ENCODE data around the gene NBPF1.
"Not testable (repeated sequence)": the region's sequence is repeated elsewhere in the genome, so short reads cannot be mapped to it uniquely, and the experiment has no call there.

NBPF1 gene

GRCh38 chr1:16613185-16614147 lies at the start of gene NBPF1:
Gene NBPF1, minus strand, starts transcription at chr1:16613564.
- peak; percentile 100 for DNase-seq
- no peak for TF ChIP-seq CTCF (IDR thresholded peaks at IDR 0.05)
- Mint-ChIP-seq H3K4me3 (no peak within 1 kb of the TSS), H3K4me1 (no peaks in the 10 kb centered on the region), H3K36me3 (ENCODE audit: low read depth) (no peaks in the 10 kb centered on the region), H3K27ac (no peak within 1 kb of the TSS), H3K27me3 (ENCODE audit: low read depth, poor library complexity) (no peaks in the 10 kb centered on the region), H3K9me3 (no peaks in the 10 kb centered on the region)

DNA sequence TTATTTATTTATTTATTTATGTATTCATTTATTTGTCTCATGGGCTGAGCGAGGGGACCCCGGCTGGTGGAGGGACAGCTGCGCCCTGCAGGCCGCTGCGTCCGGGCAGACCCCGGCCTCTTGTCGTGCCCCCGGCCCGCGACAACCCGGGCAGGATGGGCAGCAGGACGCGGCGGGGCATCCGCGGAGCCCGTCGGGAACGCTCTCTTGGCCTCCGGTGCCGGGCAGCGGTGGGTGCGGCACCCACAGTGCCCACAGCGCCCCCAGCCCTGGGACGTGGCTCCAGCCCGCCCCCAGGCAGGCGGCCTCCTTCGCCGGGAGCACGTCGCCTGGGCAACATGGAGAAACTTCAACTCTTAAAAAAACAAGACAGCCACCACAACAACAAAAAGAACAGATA lies 44.9 kb upstream of the NBPF1 start:
- H3K4me3 Mint-ChIP-seq; H3K36me3 Mint-ChIP-seq (ENCODE audit: low read depth); DNase-seq; H3K9me3 Mint-ChIP-seq; H3K27me3 Mint-ChIP-seq (ENCODE audit: low read depth, poor library complexity); H3K4me1 Mint-ChIP-seq: not testable (repeated sequence)
- H3K27ac Mint-ChIP-seq: peak overlapping the region; percentile 42

- not testable (repeated sequence) for H3K4me1 Mint-ChIP-seq; H3K27ac Mint-ChIP-seq; H3K36me3 Mint-ChIP-seq (ENCODE audit: low read depth); DNase-seq; H3K4me3 Mint-ChIP-seq; H3K27me3 Mint-ChIP-seq (ENCODE audit: low read depth, poor library complexity); H3K9me3 Mint-ChIP-seq
These were observed 43.8 kb upstream of the NBPF1 start for GRCh38 chr1:16656981-16657683.

- not testable (repeated sequence) for H3K4me3 Mint-ChIP-seq; H3K4me1 Mint-ChIP-seq; H3K36me3 Mint-ChIP-seq (ENCODE audit: low read depth); DNase-seq; H3K27ac Mint-ChIP-seq; H3K27me3 Mint-ChIP-seq (ENCODE audit: low read depth, poor library complexity); H3K9me3 Mint-ChIP-seq
These were observed 43.2 kb upstream of the NBPF1 start for GRCh38 chr1:16656574-16656973.

GRCh38 chr1:16651560-16651959 lies 38.2 kb upstream of the NBPF1 start:
- not testable (repeated sequence) for H3K4me3 Mint-ChIP-seq; H3K4me1 Mint-ChIP-seq; H3K27ac Mint-ChIP-seq; H3K36me3 Mint-ChIP-seq (ENCODE audit: low read depth); H3K9me3 Mint-ChIP-seq
- peak; percentile 0 for DNase-seq
- peaks cover 17% of the 10 kb centered on the region for H3K27me3 Mint-ChIP-seq (ENCODE audit: low read depth, poor library complexity)

- not testable (repeated sequence) for H3K36me3 Mint-ChIP-seq (ENCODE audit: low read depth); H3K4me3 Mint-ChIP-seq; H3K4me1 Mint-ChIP-seq; H3K9me3 Mint-ChIP-seq; H3K27ac Mint-ChIP-seq
- DNase-seq: peak; percentile 1
- H3K27me3 Mint-ChIP-seq (ENCODE audit: low read depth, poor library complexity): peaks cover 22% of the 10 kb centered on the region
These were observed 36.6 kb upstream of the NBPF1 start for GRCh38 chr1:16649960-16650359.

GRCh38 chr1:16649390-16649789 lies 36.0 kb upstream of the NBPF1 start:
- peak; percentile 20 for DNase-seq
- H3K4me3 Mint-ChIP-seq; H3K4me1 Mint-ChIP-seq; H3K36me3 Mint-ChIP-seq (ENCODE audit: low read depth); H3K9me3 Mint-ChIP-seq; H3K27ac Mint-ChIP-seq: not testable (repeated sequence)
- H3K27me3 Mint-ChIP-seq (ENCODE audit: low read depth, poor library complexity): peaks cover 22% of the 10 kb centered on the region

GRCh38 chr1:16648756-16649155 lies 35.4 kb upstream of the NBPF1 start:
- H3K4me3 Mint-ChIP-seq; H3K4me1 Mint-ChIP-seq; H3K36me3 Mint-ChIP-seq (ENCODE audit: low read depth); H3K27ac Mint-ChIP-seq; H3K9me3 Mint-ChIP-seq: not testable (repeated sequence)
- peaks cover 22% of the 10 kb centered on the region for H3K27me3 Mint-ChIP-seq (ENCODE audit: low read depth, poor library complexity)
- DNase-seq: peak; percentile 0

- not testable (repeated sequence) for H3K27ac Mint-ChIP-seq; H3K36me3 Mint-ChIP-seq (ENCODE audit: low read depth); H3K4me1 Mint-ChIP-seq; H3K4me3 Mint-ChIP-seq; H3K9me3 Mint-ChIP-seq
- DNase-seq: peak; percentile 1
- H3K27me3 Mint-ChIP-seq (ENCODE audit: low read depth, poor library complexity): peaks cover 22% of the 10 kb centered on the region
These were observed 34.9 kb upstream of the NBPF1 start for GRCh38 chr1:16648250-16648649.

GRCh38 chr1:16647179-16648176 lies 34.1 kb upstream of the NBPF1 start:
- not testable (repeated sequence) for H3K4me3 Mint-ChIP-seq

GRCh38 chr1:16646716-16647115 lies 33.4 kb upstream of the NBPF1 start:
- not testable (repeated sequence) for H3K4me1 Mint-ChIP-seq; H3K4me3 Mint-ChIP-seq; H3K9me3 Mint-ChIP-seq; H3K36me3 Mint-ChIP-seq (ENCODE audit: low read depth); DNase-seq; H3K27ac Mint-ChIP-seq
- peaks cover 14% of the 10 kb centered on the region for H3K27me3 Mint-ChIP-seq (ENCODE audit: low read depth, poor library complexity)

More at GRCh38 chr1:16647179-16648176, 34.1 kb upstream of the NBPF1 start:
- not testable (repeated sequence) for H3K4me1 Mint-ChIP-seq; H3K36me3 Mint-ChIP-seq (ENCODE audit: low read depth); H3K27ac Mint-ChIP-seq; H3K9me3 Mint-ChIP-seq
- H3K27me3 Mint-ChIP-seq (ENCODE audit: low read depth, poor library complexity): peaks cover 17% of the 10 kb centered on the region
- peak; percentile 37 for DNase-seq

DNA sequence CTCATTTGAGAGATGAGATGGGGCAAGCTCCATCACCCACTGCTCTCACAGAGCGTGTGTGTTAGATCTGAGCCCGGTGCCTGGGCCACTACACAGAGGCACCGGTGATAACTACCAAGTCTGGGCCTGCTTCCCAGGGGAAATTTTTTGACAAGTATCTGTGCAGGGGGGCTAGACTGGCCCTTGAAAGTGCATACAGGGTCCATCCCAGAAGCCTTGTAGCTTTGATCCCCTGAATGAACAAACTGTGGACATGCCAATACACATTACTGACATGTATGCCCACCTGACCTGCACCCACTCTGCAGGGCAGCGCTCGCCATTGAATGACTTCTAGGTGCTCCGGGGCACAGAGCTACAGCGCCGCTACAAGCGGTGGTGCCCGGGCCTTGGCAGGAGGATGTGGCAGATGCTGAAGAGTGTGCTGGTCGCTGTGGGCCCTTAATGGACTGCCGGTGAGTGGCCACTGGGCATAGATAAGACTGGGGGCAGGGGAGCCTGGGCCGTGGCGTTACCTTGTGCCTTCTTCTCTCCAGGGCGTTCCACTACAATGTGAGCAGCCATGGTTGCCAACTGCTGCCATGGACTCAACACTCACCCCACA lies 32.8 kb upstream of the NBPF1 start:
- H3K36me3 Mint-ChIP-seq (ENCODE audit: low read depth); H3K27ac Mint-ChIP-seq; H3K9me3 Mint-ChIP-seq; H3K4me1 Mint-ChIP-seq; H3K4me3 Mint-ChIP-seq: not testable (repeated sequence)
- H3K27me3 Mint-ChIP-seq (ENCODE audit: low read depth, poor library complexity): peaks cover 14% of the 10 kb centered on the region
- peak; percentile 1 for DNase-seq
